GM12864 (cell line): Measurements from ENCODE around the gene CDC73.

ENCODE experiments used
- DNase-seq: peaks from one replicate; pipeline ENCODE4 v3.0.0-alpha.2; 2011; ENCODE audit warnings: low read depth
- H3K4me3 ChIP-seq: 2 replicates; pipeline ENCODE4 v1.5.1; 2011; ENCODE audit warnings: mild to moderate bottlenecking, low read depth, low read length, control low read depth
- CTCF ChIP-seq: IDR thresholded peaks from 2 replicates; pipeline ENCODE4 v1.5.1; 2011; ENCODE audit warnings: low read depth, mild to moderate bottlenecking, moderate library complexity, low read length, control low read depth, inconsistent platforms; ENCODE audit errors: missing control alignments

CDC73 gene

DNA sequence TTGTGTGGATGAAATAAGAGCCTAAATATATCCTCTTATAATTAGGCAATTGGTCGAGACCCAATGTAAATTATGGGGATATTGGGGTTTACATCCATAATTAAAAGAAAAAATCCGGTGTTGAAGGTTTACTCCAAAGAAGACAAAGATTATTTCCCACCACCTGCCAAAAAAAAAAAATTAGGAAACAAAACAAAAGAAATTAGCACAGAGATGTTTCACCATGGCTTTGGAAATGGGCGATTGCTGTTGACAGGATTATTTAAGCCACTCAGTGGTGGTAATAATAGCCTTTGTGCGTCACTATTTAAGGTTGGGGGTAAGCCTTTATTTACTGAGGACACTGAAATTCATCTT, 16.0 kb upstream of the CDC73 start:
- DNase-seq, result no peak
- H3K4me3 ChIP-seq, result peak overlapping the region; percentile 73
- no peak for TF ChIP-seq CTCF

- TF ChIP-seq CTCF, result no peak
- no peak for DNase-seq
- no peak overlapping the region for H3K4me3 ChIP-seq
Observed at GRCh38 chr1:193108471-193108870, 13.4 kb upstream of the CDC73 start.

GRCh38 chr1:193109619-193110018, 12.2 kb upstream of the CDC73 start:
- no peak for DNase-seq
- TF ChIP-seq CTCF, result no peak
- no peak overlapping the region for H3K4me3 ChIP-seq

DNA sequence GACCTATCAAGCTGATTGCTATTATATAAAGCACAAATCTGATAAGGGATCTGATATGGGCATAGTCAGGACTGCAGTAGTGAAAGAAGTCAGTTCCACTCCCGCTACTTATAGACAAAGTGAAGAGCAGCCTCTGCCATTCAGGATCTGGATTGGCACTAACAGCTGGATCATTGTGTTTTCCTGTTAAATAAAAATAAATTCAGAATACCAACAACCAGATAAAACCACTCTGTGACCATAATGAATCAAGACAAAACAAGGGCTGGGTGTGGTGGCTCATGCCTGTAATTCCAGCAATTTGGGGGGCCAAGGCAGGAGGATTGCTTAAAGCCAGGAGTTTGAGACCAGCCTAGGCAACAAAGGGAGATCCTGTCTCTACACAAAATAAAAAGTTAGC, 11.6 kb upstream of the CDC73 start:
- no peak for TF ChIP-seq CTCF
- no peak for DNase-seq
- H3K4me3 ChIP-seq, result no peak overlapping the region

- H3K4me3 ChIP-seq, result no peak overlapping the region
- DNase-seq, result no peak
- no peak for TF ChIP-seq CTCF
Observed at GRCh38 chr1:193110864-193111263, 11.0 kb upstream of the CDC73 start.

DNA sequence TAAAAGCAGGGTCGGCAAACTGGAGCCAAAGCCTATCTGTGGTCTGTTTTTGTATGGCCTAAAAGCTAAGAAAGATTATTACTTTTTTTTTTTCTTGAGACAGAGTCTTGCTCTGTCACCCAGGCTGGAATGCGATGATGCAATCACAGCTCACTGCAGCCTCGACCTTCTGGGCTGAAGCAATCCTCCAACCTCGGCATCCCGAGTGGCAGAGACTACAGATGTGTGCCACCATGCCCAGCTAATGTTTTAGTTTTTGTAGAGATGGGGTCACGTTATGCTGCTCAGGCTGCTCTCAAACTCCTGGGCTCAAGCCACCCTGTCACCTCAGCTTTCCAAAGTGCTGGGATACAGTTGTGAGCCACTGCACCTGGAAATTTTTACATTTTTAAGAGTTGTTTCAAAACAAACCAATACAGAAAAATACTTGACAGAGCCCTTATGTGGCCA, 10.2 kb upstream of the CDC73 start:
- H3K4me3 ChIP-seq, result no peak overlapping the region
- no peak for TF ChIP-seq CTCF
- DNase-seq, result no peak

GRCh38 chr1:193113258-193113991, 8.4 kb upstream of the CDC73 start:
- no peak for TF ChIP-seq CTCF
- no peak for DNase-seq
- H3K4me3 ChIP-seq, result no peak overlapping the region
